ENCODE data around the gene S1PR5.

- TF ChIP-seq CTCF (conservative IDR thresholded peaks at IDR 0.05; ENCODE audit: low read depth, low read length), result no peak
- TF ChIP-seq EZH2 (IDR thresholded peaks at IDR 0.05; ENCODE audit: low read length, unreplicated experiment), result no peak
Observed at GRCh38 chr19:10546817-10547216, 29.6 kb upstream of the S1PR5 start.

All from PC-3 (cell line).